Measurements from ENCODE around the gene SPEN. TPM values are rescaled to one million over a fixed set of nuclear protein-coding genes. Genes with fewer than 3 reads are reported as not detected.
A peak's percentile ranks its signal among the peaks of the same experiment; 100 is the strongest.
"Not testable (repeated sequence)": the region's sequence is repeated elsewhere in the genome, so short reads cannot be mapped to it uniquely, and the experiment has no call there.

The SPEN gene
- total RNA-seq, 1 experiment from 2014 or later, result 55.7 TPM

DNA sequence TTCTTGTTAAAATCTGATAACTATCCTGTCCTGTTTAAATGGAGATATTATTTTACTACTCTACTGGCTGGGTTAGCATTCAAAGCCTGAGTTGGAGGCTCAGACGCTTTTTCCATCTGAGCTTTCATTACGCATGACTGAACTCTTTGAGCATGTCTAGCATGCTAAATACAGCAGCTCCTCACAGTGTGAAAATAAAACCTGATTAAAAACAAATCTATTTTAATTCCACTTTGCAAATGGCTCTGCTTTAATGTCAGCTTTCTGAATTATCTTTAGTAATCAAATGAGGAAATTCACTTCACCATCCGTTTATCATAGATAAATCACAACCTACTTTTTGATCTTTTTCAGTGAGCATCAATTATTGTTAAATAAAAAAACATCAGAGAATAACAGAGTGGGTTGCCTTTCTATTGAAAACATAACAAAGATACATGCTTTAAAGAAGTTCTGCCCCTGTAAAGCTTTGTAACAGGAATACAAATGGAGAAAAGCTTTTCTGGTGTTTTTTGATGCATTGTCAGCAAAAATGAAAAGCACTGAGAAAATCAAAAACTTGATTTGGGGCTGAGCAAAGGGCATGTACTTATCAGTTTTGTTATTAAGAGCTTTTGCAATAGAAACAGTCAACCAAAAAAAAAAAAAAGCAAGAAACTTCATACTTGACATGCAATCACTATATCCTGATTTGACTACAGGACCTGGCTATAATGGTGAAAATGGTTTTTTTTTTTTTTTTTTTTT, 3.5 kb upstream of the SPEN start:
- no peak overlapping the region for H3K4me3 ChIP-seq
- no peak for DNase-seq
- peaks cover 8% of the 10 kb centered on the region; the same call in 1 of the 2 replicates for H3K4me1 ChIP-seq
- H3K9me3 ChIP-seq (replicated peaks), result no peaks in the 10 kb centered on the region
- no peaks in the 10 kb centered on the region for H3K27me3 ChIP-seq
- no peaks in the 10 kb centered on the region for H3K36me3 ChIP-seq
- H3K27ac ChIP-seq, result no peak overlapping the region

DNA sequence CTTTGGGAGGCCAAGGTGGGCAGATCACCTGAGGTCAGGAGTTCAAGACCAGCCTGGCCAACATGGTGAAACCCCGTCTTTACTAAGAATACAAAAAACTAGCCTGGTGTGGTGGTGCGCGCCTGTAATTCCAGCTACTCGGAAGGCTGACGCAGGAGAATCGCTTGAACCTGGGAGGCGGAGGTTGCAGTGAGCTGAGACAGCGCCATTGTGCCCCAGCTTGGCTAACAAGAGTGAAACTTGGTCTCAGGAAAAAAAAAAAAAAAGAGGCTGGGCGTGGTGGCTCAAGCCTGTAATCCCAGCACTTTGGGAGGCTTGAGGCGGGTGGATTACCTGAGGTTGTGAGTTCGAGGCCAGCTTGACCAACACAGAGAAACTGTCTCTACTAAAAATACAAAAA, 1.5 kb upstream of the SPEN start:
- H3K4me1 ChIP-seq, result peaks cover 15% of the 10 kb centered on the region
- H3K27me3 ChIP-seq; H3K9me3 ChIP-seq (replicated peaks); H3K27ac ChIP-seq; DNase-seq; H3K36me3 ChIP-seq; H3K4me3 ChIP-seq: not testable (repeated sequence)

DNA sequence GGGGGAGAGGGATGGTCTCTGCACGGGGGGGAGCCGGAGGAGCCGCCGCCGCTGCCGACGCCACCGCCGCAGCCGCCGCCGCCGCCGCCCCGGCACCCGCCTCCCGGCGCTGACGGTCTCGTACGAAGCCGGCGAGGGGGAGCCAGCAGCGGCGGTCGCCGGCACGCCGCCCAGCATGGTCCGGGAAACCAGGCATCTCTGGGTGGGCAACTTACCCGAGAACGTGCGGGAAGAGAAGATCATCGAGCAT, 311 bp downstream of the SPEN start:
- Histone ChIP-seq H3K27ac (no peak overlapping the region; the same call in 1 of the 2 replicates), H3K36me3 (no peaks in the 10 kb centered on the region), H3K4me3 (peak overlapping the region; percentile 70), H3K4me1 (peaks cover 17% of the 10 kb centered on the region), H3K27me3 (no peaks in the 10 kb centered on the region), H3K9me3 (replicated peaks) (no peaks in the 10 kb centered on the region)
- no peak for DNase-seq

GRCh38 chr1:15848143-15848928, 829 bp downstream of the SPEN start:
- H3K36me3 ChIP-seq, result no peaks in the 10 kb centered on the region
- peak overlapping the region; percentile 67; the same call in 1 of the 2 replicates for H3K27ac ChIP-seq
- no peaks in the 10 kb centered on the region for H3K9me3 ChIP-seq (replicated peaks)
- H3K4me3 ChIP-seq, result peak overlapping the region; percentile 70
- H3K4me1 ChIP-seq, result peaks cover 17% of the 10 kb centered on the region
- DNase-seq, result peak; percentile 34 to 56
- no peaks in the 10 kb centered on the region for H3K27me3 ChIP-seq

DNA sequence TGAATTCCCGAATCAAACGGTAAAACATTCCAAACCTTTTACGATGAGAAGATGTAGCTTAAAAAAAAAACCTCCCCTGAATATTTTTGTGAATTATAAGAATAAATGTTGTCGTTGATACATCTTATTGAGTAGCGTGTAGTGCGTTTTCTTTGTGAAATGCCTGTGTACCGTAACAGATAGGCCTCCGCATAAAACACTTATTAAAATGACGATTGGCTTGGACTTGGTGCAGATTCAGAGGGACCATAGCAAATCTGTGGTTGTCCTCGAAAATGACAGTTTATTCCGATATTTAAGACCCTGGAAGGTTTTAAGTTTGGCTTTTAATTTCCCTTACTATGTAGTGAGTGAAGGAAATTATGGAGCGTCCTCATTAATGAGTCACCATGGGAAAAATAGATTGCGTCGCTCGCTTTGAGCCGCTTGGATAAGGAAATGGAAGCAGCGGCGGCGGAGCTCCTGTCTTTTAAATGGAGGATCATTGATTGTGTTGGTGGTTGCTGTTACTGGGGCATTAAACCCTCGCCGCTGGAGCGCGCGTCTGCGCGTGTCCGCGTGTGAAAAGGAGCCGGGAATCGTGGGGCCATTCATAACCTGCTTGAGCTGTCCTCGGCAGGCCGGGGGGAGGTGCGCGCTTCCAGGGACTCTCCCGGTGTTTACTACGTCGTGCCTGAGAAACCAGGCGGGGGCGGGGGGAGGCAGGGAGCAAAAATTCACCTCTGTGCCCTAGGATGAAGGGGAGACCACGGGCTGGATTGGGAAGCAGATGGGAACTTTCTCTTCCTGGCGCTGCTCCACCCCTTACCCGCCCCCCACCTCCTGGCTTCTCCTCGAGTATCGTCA, 1.6 kb downstream of the SPEN start:
- H3K4me1 ChIP-seq, result peaks cover 10% of the 10 kb centered on the region
- no peaks in the 10 kb centered on the region for H3K27me3 ChIP-seq
- H3K4me3 ChIP-seq, result peak overlapping the region; percentile 70
- DNase-seq, result peak; percentile 91 to 92
- H3K9me3 ChIP-seq (replicated peaks), result no peaks in the 10 kb centered on the region
- H3K36me3 ChIP-seq, result no peaks in the 10 kb centered on the region
- peak overlapping the region; percentile 67 for H3K27ac ChIP-seq

GRCh38 chr1:15849775-15850324, 2.3 kb downstream of the SPEN start:
- peak; percentile 87 to 92 for DNase-seq
- H3K4me1 ChIP-seq, result peaks cover 9% of the 10 kb centered on the region
- peak overlapping the region; percentile 70 for H3K4me3 ChIP-seq
- H3K27ac ChIP-seq, result peak overlapping the region; percentile 67
- H3K27me3 ChIP-seq, result no peaks in the 10 kb centered on the region
- no peaks in the 10 kb centered on the region for H3K9me3 ChIP-seq (replicated peaks)
- H3K36me3 ChIP-seq, result no peaks in the 10 kb centered on the region

DNA sequence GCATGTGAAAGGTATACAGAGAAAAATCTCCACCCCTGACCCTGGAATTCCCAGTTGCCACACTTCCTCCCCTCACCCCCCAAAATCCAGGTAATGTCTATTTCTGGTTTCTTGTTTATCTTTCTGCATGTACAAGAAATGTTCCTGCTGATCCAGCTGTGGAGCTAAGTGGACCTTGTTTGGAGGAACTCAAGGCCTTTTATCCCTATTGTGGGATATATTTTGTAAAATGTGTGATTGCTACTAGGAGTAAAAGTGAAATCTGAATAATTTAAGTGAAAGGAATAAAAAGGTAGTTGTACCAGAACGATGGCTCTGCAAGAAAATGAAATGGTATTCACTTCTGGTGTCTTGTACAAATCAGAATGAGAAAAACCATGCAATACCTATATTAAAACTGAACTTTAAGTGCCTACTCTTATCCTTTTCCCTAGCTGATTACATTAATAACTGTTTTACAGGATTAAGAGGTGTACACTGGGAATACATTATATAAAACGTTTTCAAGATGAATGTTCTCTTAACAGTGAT, 3.0 kb downstream of the SPEN start:
- H3K36me3 ChIP-seq, result no peaks in the 10 kb centered on the region
- DNase-seq, result peak in 1 of 2 experiments; percentile 24
- peak overlapping the region; percentile 70 for H3K4me3 ChIP-seq
- no peak overlapping the region; the same call in 1 of the 2 replicates for H3K27ac ChIP-seq
- H3K4me1 ChIP-seq, result peaks cover 9% of the 10 kb centered on the region
- no peaks in the 10 kb centered on the region for H3K27me3 ChIP-seq
- H3K9me3 ChIP-seq (replicated peaks), result no peaks in the 10 kb centered on the region

DNA sequence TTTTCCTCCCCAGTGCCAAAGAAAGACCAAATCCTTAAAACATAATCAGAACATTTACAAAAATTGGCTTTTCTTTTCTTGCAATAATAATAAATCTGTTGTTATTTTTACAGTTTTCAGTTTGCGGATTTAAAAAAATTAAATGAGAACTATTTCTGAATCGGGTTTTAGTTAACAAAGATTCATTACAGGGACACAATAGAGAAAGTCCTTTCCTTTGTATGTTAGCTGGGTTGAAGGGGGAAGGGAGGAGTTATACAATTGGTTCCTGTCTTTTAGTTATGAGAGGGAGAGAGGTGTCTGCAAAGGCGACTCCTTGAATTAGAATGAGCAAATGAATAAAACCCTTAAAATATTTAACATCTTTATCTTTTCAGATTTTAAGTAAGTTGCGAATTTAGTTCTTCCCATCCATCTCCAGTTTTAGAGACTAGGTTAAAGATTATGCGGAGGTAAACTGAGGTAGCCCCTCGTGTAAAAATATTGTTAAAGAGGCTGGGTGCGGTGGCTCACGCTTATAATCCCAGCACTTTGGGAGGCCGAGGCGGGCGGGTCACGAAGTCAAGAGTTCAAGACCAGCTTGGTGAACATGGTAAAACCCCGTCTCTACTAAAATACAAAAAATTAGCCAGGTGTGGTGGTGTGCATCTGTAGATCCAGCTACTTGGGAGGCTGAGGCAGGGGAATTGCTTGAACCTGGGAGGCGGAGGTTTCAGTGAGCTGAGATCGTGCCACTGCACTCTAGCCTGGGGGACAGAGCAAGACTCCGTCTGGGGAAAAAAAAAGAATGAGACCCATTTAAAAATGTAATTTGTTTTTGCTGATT, 3.9 kb downstream of the SPEN start:
- H3K36me3 ChIP-seq, result no peaks in the 10 kb centered on the region
- H3K4me1 ChIP-seq, result peaks cover 9% of the 10 kb centered on the region
- H3K9me3 ChIP-seq (replicated peaks), result no peaks in the 10 kb centered on the region
- no peak for DNase-seq
- H3K27me3 ChIP-seq, result no peaks in the 10 kb centered on the region
- H3K27ac ChIP-seq, result no peak overlapping the region
- H3K4me3 ChIP-seq, result no peak overlapping the region

- Histone ChIP-seq H3K4me3 (no peak overlapping the region), H3K4me1 (peaks cover 9% of the 10 kb centered on the region), H3K9me3 (replicated peaks) (no peaks in the 10 kb centered on the region), H3K27ac (no peak overlapping the region), H3K36me3 (no peaks in the 10 kb centered on the region), H3K27me3 (no peaks in the 10 kb centered on the region)
- DNase-seq, result no peak
Observed at GRCh38 chr1:15852036-15852827, 4.7 kb downstream of the SPEN start.

DNA sequence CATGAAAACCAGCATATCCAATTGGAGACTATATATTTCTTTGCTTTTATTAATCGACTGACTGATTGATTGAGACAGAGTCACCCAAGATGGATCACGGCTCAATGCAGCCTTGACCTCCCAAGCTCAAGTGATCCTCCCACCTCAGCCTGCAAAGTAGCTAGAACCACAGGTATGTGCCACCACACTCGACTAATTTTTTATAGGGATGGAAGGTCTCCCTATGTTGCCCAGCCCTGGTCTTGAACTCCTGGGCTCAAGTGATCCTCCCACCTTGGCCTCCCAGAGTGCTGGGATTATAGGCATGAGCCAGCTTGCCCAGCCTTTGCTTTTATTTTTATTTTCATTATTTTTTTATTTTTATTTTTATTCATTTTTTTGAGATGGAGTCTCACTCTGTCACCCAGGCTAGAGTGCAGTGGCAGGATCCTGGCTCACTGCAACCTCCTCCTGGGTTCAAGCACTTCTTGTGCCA, 5.4 kb downstream of the SPEN start:
- Histone ChIP-seq H3K36me3 (no peaks in the 10 kb centered on the region), H3K4me1 (peaks cover 9% of the 10 kb centered on the region), H3K4me3 (no peak overlapping the region), H3K27me3 (no peaks in the 10 kb centered on the region), H3K9me3 (replicated peaks) (no peaks in the 10 kb centered on the region), H3K27ac (no peak overlapping the region)
- no peak for DNase-seq

DNA sequence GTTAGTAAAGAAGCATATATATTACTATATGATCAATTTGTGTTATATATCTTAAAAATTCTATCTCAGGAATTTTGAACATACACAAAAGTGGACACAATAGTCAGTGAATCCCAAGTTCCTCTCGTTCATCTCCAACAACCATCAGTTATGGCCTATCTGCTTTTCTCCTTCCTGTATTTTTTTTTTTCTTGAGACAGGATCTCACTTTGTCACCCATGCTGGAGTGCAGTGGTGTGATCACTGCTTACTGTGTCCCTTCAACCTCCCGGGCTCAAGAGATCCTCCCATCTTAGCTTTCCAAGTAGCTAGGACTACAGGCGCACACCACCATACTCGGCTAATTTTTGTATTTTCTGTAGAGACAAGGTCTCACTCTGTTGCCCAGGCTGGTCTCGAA, 9.4 kb downstream of the SPEN start:
- H3K36me3 ChIP-seq, result no peaks in the 10 kb centered on the region
- H3K4me1 ChIP-seq, result no peaks in the 10 kb centered on the region

GRCh38 chr1:15858069-15858670, 10.7 kb downstream of the SPEN start:
- no peaks in the 10 kb centered on the region for H3K36me3 ChIP-seq
- no peaks in the 10 kb centered on the region for H3K27me3 ChIP-seq

More for the DNA sequence above, 9.4 kb downstream of the SPEN start:
- Histone ChIP-seq H3K4me3 (no peak overlapping the region), H3K9me3 (replicated peaks) (no peaks in the 10 kb centered on the region), H3K27me3 (no peaks in the 10 kb centered on the region), H3K27ac (no peak overlapping the region)
- DNase-seq, result no peak

More at GRCh38 chr1:15858069-15858670, 10.7 kb downstream of the SPEN start:
- Histone ChIP-seq H3K4me3 (no peak overlapping the region), H3K27ac (no peak overlapping the region), H3K4me1 (no peaks in the 10 kb centered on the region), H3K9me3 (replicated peaks) (no peaks in the 10 kb centered on the region)
- DNase-seq, result no peak
